ENCODE measurements around the gene GOLIM4.

DNA sequence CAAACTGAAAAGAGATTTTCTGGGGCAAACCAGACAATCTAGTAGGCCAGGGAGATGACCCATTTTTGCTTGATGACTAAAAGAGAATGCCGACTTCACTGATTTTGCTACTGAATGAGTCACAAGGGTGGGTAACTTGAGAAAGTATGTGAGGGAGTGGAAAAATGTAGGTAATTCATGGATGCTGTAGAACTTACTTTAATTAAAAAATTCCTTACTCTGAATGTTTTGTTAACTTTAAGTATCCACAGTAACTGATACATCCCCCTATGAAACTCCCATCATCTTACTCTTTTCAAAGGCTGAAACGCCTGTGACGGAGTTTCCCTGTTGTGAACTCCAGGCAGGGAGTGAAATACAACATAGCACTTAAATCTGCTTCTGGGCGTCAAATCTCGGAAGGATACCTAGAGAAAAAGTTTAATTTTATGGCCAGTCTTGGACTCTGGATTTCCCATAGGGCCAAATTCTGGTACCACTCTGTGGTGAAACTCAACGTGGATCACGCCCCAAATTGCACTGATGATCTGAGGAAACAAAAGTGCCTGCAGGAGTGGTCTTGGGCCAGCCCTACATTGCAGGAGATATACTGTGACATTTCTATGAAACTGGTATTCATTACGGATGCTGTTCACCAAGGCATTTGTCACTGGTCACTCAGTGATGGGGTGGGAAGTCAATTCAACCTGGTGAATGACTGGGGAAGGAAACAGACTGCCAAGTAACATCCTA, 24.0 kb downstream of the GOLIM4 start:
- no peak for TF ChIP-seq GATA1 (IDR thresholded peaks at IDR 0.05; ENCODE audit: low read depth, low read length)
- no peak for TF ChIP-seq POLR2A (IDR thresholded peaks at IDR 0.05; ENCODE audit: low read length)

Measured in erythroblast (primary cell).